Caco-2 (cell line): Measurements from ENCODE around the gene GMEB1. TPM values are rescaled to one million over a fixed set of nuclear protein-coding genes. Genes with fewer than 3 reads are reported as not detected.
A peak's percentile ranks its signal among the peaks of the same experiment; 100 is the strongest.
"Not testable (repeated sequence)": the region's sequence is repeated elsewhere in the genome, so short reads cannot be mapped to it uniquely, and the experiment has no call there.

ENCODE experiments used
- BruUV-seq: library from RNA; stranded (reverse); fragments of 400-500 nt; replicated peaks from 2 replicates; lab custom pipeline; 2021; lab: Mats Ljungman, UMichigan
- CTCF ChIA-PET: fragments of 300-600 bp; sonication (Branson Sonifier 250); formaldehyde crosslinking; loops from one replicate; lab custom pipeline; 2022; ENCODE audit warnings: antibody characterized with exemption; lab: Charles Lee
- POLR2A ChIA-PET: fragments of 300-600 bp; sonication (Branson Sonifier 250); formaldehyde crosslinking; loops from one replicate; lab custom pipeline; 2022; ENCODE audit warnings: antibody characterized with exemption; lab: Charles Lee
- DNase-seq, 2 experiments: peaks; one replicate each; pipeline versions ENCODE4 v3.0.0 to v3.0.0-alpha.2; 2020 to 2022
- H3K27me3 ChIP-seq: replicated peaks from 2 replicates; pipeline ENCODE4 v1.6.0; 2011; ENCODE audit warnings: low read length; ENCODE audit not compliant: control insufficient read depth, insufficient read depth
- H3K36me3 ChIP-seq: 2 replicates; pipeline ENCODE4 v1.5.1; 2011; ENCODE audit warnings: low read length; ENCODE audit not compliant: control insufficient read depth, insufficient read depth
- H3K4me1 ChIP-seq: fragments of 250-450 bp; sonication (Bioruptor Pico); 2 replicates; pipeline ENCODE4 v1.5.1; 2020; ENCODE audit warnings: mild to moderate bottlenecking
- H3K4me3 ChIP-seq: 2 replicates; pipeline ENCODE4 v1.5.1; 2011; ENCODE audit warnings: low read depth, mild to moderate bottlenecking, control low read depth, low read length
- H3K9me3 ChIP-seq: fragments of 250-450 bp; sonication (Bioruptor Pico); 2 replicates; pipeline ENCODE4 v1.5.1; 2020; ENCODE audit warnings: mild to moderate bottlenecking, moderate library complexity
- H3K27ac Mint-ChIP-seq: one replicate; pipeline ENCODE4 v1.8.0; 2022; ENCODE audit warnings: mixed read lengths; ENCODE audit not compliant: unreplicated experiment
- H3K27me3 Mint-ChIP-seq: one replicate; pipeline ENCODE4 v1.8.0; 2022; ENCODE audit warnings: mixed read lengths; ENCODE audit not compliant: insufficient read depth, unreplicated experiment
- H3K36me3 Mint-ChIP-seq: one replicate; pipeline ENCODE4 v1.8.0; 2022; ENCODE audit warnings: mild to moderate bottlenecking, mixed read lengths; ENCODE audit not compliant: insufficient read depth, unreplicated experiment
- H3K4me1 Mint-ChIP-seq: one replicate; pipeline ENCODE4 v1.8.0; 2022; ENCODE audit warnings: low read depth, mixed read lengths; ENCODE audit not compliant: unreplicated experiment
- H3K4me3 Mint-ChIP-seq: one replicate; pipeline ENCODE4 v1.8.0; 2022; ENCODE audit warnings: mild to moderate bottlenecking, moderate library complexity, mixed read lengths; ENCODE audit not compliant: unreplicated experiment
- H3K9me3 Mint-ChIP-seq: one replicate; pipeline ENCODE4 v1.8.0; 2022; ENCODE audit warnings: mixed read lengths; ENCODE audit not compliant: unreplicated experiment
- CTCF ChIP-seq, 2 experiments: fragments of 200-600 bp in 1 of 2; IDR thresholded peaks; 1 replicate in 1 of 2; 2 replicates in 1 of 2; pipeline versions ENCODE4 v1.5.1 to v1.8.0; 2011 to 2022; ENCODE audit warnings: antibody characterized with exemption in 1 of 2, control low read depth in 1 of 2, inconsistent platforms in 1 of 2, low read depth in 1 of 2, low read length in 1 of 2, mild to moderate bottlenecking in 1 of 2, moderate library complexity in 1 of 2; ENCODE audit not compliant: insufficient read depth in 1 of 2, severe bottlenecking in 1 of 2, unreplicated experiment in 1 of 2
- intact Hi-C: fragments of 100-400 bp; cut with micrococcal nuclease; formaldehyde crosslinking; loops from one replicate; pipeline ENCODE4 v1.10.0; 2022; ENCODE audit not compliant: unreplicated experiment
- total RNA-seq: library from RNA; stranded (reverse); gene quantifications from 2 replicates; pipeline ENCODE4 v1.2.3, GENCODE V29; 2022

The GMEB1 gene
- total RNA-seq, 1 experiment from 2014 or later = 5.2 TPM

- intact Hi-C loops = no loop called here
- Mint-ChIP-seq H3K27me3 (no peaks in the 10 kb centered on the region), H3K4me1 (peaks cover 21% of the 10 kb centered on the region), H3K9me3 (no peaks in the 10 kb centered on the region), H3K27ac (no peak overlapping the region), H3K4me3 (peak overlapping the region; percentile 29), H3K36me3 (peaks cover 22% of the 10 kb centered on the region)
- peaks cover 9% of the 10 kb centered on the region; the same call in 1 of the 2 replicates for H3K4me1 ChIP-seq
- peak; percentile 41 to 44 for DNase-seq
- no peak overlapping the region for H3K4me3 ChIP-seq
- TF ChIP-seq CTCF (IDR thresholded peaks at IDR 0.05; ENCODE audit: insufficient read depth in 1 of 2, low read depth in 1 of 2, low read length in 1 of 2, severe bottlenecking in 1 of 2, unreplicated experiment in 1 of 2) = no peak
- no peaks in the 10 kb centered on the region for H3K27me3 ChIP-seq
- no TSS peak for BruUV-seq
- POLR2A ChIA-PET = interaction anchor here (1.0 kb wide), 1 partner anchor 91 kb away, joined by 7 read pairs; the partner anchor contains the start of gene YTHDF2
- CTCF ChIA-PET = no interaction called here
- no peaks in the 10 kb centered on the region for H3K9me3 ChIP-seq
- no peaks in the 10 kb centered on the region for H3K36me3 ChIP-seq
Measured at GRCh38 chr1:28646040-28646439, 22.5 kb upstream of the GMEB1 start.

GRCh38 chr1:28648008-28648473 lies 20.5 kb upstream of the GMEB1 start:
- ChIA-PET POLR2A (interaction anchor here (0.5 to 1.9 kb wide), 9 partner anchors 20 to 559 kb away, joined by 3 to 42 read pairs (median 7); partner anchors contain the start of genes EPB41, GMEB1, SRSF4 and YTHDF2), CTCF (interaction anchor here (0.6 to 1.4 kb wide), 2 partner anchors 89 to 878 kb away, joined by 3 to 12 read pairs; partner anchors contain the start of gene YTHDF2)
- intact Hi-C loops = loop anchor here (1.0 to 2.0 kb wide), 3 partner anchors 20 to 225 kb away; partner anchors contain the start of genes GMEB1 and YTHDF2
- H3K9me3 ChIP-seq = no peaks in the 10 kb centered on the region
- no peaks in the 10 kb centered on the region for H3K27me3 ChIP-seq
- H3K36me3 Mint-ChIP-seq = peaks cover 16% of the 10 kb centered on the region
- H3K27me3 Mint-ChIP-seq = no peaks in the 10 kb centered on the region
- peak; percentile 85 to 92 for DNase-seq
- no peaks in the 10 kb centered on the region for H3K36me3 ChIP-seq
- H3K4me1 ChIP-seq = peaks cover 9% of the 10 kb centered on the region; the same call in 1 of the 2 replicates
- BruUV-seq = no TSS peak
- peak overlapping the region; percentile 25 for H3K4me3 ChIP-seq
- no peak for TF ChIP-seq CTCF (IDR thresholded peaks at IDR 0.05; ENCODE audit: insufficient read depth in 1 of 2, low read depth in 1 of 2, low read length in 1 of 2, severe bottlenecking in 1 of 2, unreplicated experiment in 1 of 2)
- peaks cover 20% of the 10 kb centered on the region for H3K4me1 Mint-ChIP-seq
- peak overlapping the region; percentile 96 for H3K27ac Mint-ChIP-seq
- no peaks in the 10 kb centered on the region for H3K9me3 Mint-ChIP-seq
- H3K4me3 Mint-ChIP-seq = peak overlapping the region; percentile 88

- Mint-ChIP-seq H3K27ac (peak within 1 kb of the TSS; percentile 96), H3K9me3 (no peaks in the 10 kb centered on the region), H3K4me1 (peaks cover 16% of the 10 kb centered on the region), H3K4me3 (peak within 1 kb of the TSS; percentile 88), H3K27me3 (no peaks in the 10 kb centered on the region), H3K36me3 (peaks cover 13% of the 10 kb centered on the region)
- TF ChIP-seq CTCF (IDR thresholded peaks at IDR 0.05; ENCODE audit: insufficient read depth in 1 of 2, low read depth in 1 of 2, low read length in 1 of 2, severe bottlenecking in 1 of 2, unreplicated experiment in 1 of 2) = no peak
- intact Hi-C loops = loop anchor here (1.0 to 2.0 kb wide), 3 partner anchors 20 to 224 kb away; partner anchors contain the start of genes GMEB1 and YTHDF2
- BruUV-seq = TSS peak; percentile 100
- peaks cover 9% of the 10 kb centered on the region; the same call in 1 of the 2 replicates for H3K4me1 ChIP-seq
- peak; percentile 85 to 90 for DNase-seq
- H3K4me3 ChIP-seq = peak within 1 kb of the TSS; percentile 29
- no peaks in the 10 kb centered on the region for H3K36me3 ChIP-seq
- no peaks in the 10 kb centered on the region for H3K9me3 ChIP-seq
- POLR2A ChIA-PET = interaction anchor here (0.5 to 1.9 kb wide), 9 partner anchors 20 to 560 kb away, joined by 3 to 42 read pairs (median 7); partner anchors contain the start of genes EPB41, GMEB1, SRSF4 and YTHDF2
- CTCF ChIA-PET = interaction anchor here (0.6 to 1.4 kb wide), 2 partner anchors 88 to 878 kb away, joined by 3 to 12 read pairs; partner anchors contain the start of gene YTHDF2
- H3K27me3 ChIP-seq = no peaks in the 10 kb centered on the region
Measured at GRCh38 chr1:28648474-28649198, 19.9 kb upstream of the GMEB1 start, which contains the start of gene RNU11. Gene RNU11, plus strand, starts transcription at chr1:28648600.

- BruUV-seq, CTCF ChIA-PET: not testable (repeated sequence)
Measured at GRCh38 chr1:28653063-28653462, 15.5 kb upstream of the GMEB1 start.

More at GRCh38 chr1:28653063-28653462, 15.5 kb upstream of the GMEB1 start:
- H3K36me3 ChIP-seq, H3K36me3 Mint-ChIP-seq, H3K27me3 Mint-ChIP-seq, H3K4me1 ChIP-seq, H3K27me3 ChIP-seq, DNase-seq, H3K27ac Mint-ChIP-seq, H3K4me3 ChIP-seq, intact Hi-C loops, H3K4me1 Mint-ChIP-seq, H3K9me3 ChIP-seq, H3K9me3 Mint-ChIP-seq, POLR2A ChIA-PET, H3K4me3 Mint-ChIP-seq: not testable (repeated sequence)
